GM10266 (cell line): ENCODE measurements around the gene MAPK11.

Experiments used
- DNase-seq: peaks from one replicate; pipeline ENCODE4 v3.0.0; 2012; ENCODE audit errors: extremely low spot score
- CTCF ChIP-seq: IDR thresholded peaks from 2 replicates; pipeline ENCODE4 v1.5.1; 2012; ENCODE audit warnings: mild to moderate bottlenecking, low read depth; ENCODE audit not compliant: control insufficient read depth, insufficient read depth; ENCODE audit errors: missing control alignments

The MAPK11 gene

DNA sequence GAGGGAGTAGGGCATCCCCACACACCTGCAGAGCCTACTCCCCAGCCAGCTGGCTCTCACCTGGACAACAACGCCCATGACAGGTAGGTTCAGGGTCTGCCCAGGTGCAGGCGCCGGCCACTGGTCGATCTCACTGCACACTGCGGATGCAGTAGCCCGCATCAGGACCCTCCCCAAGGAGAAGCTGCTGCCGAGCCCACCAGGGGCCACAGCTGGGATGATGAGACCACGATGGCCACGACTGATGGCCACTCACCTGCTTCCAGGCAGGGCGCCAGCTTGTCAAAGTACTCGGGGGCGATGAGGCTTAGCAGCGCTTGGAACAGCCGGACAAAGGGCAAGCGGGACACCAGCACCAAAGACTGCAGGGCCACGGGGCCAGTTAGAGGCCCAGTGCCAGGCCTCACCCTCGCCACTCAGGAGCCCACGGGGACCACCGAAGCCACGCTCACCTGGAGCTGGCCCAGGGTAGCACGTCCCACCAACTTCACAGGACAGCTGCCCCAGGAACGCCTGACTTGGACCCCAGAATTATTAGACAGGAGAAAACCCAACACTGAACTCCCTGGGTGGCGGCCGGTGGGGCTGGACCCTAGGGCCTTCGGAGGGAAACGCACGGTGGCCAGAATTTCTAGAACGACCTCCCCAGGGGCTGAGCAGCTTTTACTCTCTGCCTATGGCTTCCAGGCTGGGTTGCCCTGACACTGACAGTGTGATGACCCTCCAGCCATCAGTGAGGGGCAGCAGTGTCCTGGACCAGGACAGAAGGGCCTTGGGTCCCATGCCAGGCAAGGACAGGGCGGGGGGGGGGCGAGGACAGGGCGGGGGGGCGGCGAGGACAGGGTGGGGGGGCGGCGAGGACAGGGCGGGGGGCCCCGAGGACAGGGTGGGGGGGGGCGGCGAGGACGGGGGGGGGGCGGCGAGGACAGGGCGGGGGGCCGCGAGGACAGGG is 46.2 kb upstream of the MAPK11 start:
- no peak for DNase-seq
- no peak for TF ChIP-seq CTCF

- TF ChIP-seq CTCF, result no peak
- DNase-seq, result no peak
Observed at GRCh38 chr22:50315289-50316113, 45.3 kb upstream of the MAPK11 start.

DNA sequence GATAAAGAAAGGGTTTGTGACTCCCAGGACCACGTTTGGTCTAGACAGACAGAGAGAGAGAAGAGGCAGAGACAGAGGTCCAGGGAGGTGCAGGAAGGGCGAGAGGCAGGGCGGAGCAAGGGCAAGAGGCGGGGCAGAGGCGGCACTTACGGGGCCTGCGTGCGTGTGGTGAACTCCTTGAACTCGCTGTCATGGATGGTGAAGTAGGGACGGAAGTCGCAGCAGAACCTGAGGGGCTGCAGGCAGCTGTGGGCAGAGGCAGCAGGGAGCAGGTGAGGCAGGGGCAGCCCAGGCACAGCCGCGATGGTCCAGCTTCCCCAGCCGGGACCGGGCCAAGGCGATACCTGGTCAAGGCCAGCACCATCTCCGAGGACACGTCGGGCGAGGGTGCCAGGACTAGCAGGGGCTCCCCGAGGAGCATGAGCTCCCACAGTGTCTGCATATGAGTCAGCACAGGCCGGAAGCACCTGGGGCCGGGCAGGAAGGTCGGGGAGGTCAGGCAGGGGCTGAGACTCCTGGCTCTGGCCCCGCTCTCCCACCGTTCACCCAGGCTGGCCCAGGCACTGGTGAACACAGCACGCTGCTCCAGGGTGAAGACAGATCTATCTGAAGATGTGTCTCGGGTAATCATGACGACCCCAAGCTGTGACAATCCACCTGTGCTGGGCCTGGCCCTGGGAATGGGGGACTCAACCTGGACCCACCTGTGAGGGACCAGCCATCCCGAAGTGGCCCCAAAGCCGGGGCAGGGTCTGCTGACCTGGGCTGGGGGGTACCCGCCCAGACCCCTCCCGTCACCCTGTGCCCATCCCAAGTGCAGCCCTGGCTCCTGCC is 44.5 kb upstream of the MAPK11 start:
- TF ChIP-seq CTCF, result no peak
- peak; percentile 92 for DNase-seq

- TF ChIP-seq CTCF, result no peak
- no peak for DNase-seq
Observed at GRCh38 chr22:50314081-50314454, 43.9 kb upstream of the MAPK11 start.

GRCh38 chr22:50313600-50313999 is 43.4 kb upstream of the MAPK11 start:
- DNase-seq, result no peak
- TF ChIP-seq CTCF, result no peak

- DNase-seq, result no peak
- TF ChIP-seq CTCF, result no peak
Observed at GRCh38 chr22:50313021-50313420, 42.8 kb upstream of the MAPK11 start.

DNA sequence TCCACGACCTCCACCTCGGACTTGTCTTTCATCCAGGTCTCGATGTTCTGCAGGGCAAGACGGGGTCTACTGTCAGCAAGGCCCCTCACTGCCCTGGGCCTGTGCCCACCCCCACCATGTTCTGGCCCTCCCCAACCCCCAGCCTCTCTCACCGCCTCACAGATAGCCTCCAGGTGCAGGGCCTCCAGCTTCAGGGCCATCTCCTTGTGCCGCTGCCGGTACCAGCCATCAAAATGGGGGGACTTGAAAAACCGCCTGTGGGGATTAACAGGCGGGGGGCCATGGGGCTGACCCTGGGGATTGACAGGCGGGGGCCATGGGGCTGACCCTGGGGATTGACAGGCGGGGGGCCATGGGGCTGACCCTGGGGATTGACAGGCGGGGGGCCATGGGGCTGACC is 42.2 kb upstream of the MAPK11 start:
- no peak for DNase-seq
- no peak for TF ChIP-seq CTCF
